Measurements from ENCODE around the gene ZFPL1. TPM values are rescaled to one million over a fixed set of nuclear protein-coding genes. Genes with fewer than 3 reads are reported as not detected.

Gene ZFPL1
- total RNA-seq, 4 donors from 2014 or later: 28.3 to 74.4 (median 49.3) TPM

GRCh38 chr11:65072631-65072966, 11.4 kb upstream of the ZFPL1 start:
- no peaks in the 10 kb centered on the region for H3K9me3 ChIP-seq
- WGBS, 2 donors: 52 to 77% methylated on average over 1 of the region's 1 CpG
- intact Hi-C loops (cut with DNase I): no loop called here
- H3K4me1 ChIP-seq: no peaks in the 10 kb centered on the region
- no peak overlapping the region for H3K4me3 ChIP-seq (replicated peaks in 1 of 3)
- TF ChIP-seq POLR2A (IDR thresholded peaks at IDR 0.05): no peak
- TF ChIP-seq, protein P1, sequence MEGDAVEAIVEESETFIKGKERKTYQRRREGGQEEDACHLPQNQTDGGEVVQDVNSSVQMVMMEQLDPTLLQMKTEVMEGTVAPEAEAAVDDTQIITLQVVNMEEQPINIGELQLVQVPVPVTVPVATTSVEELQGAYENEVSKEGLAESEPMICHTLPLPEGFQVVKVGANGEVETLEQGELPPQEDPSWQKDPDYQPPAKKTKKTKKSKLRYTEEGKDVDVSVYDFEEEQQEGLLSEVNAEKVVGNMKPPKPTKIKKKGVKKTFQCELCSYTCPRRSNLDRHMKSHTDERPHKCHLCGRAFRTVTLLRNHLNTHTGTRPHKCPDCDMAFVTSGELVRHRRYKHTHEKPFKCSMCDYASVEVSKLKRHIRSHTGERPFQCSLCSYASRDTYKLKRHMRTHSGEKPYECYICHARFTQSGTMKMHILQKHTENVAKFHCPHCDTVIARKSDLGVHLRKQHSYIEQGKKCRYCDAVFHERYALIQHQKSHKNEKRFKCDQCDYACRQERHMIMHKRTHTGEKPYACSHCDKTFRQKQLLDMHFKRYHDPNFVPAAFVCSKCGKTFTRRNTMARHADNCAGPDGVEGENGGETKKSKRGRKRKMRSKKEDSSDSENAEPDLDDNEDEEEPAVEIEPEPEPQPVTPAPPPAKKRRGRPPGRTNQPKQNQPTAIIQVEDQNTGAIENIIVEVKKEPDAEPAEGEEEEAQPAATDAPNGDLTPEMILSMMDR (IDR thresholded peaks at IDR 0.05): no peak
- no peak overlapping the region for H3K27ac ChIP-seq
- no peak for DNase-seq
- H3K36me3 ChIP-seq: no peaks in the 10 kb centered on the region
- no peaks in the 10 kb centered on the region for H3K27me3 ChIP-seq

- Histone ChIP-seq H3K27me3 (no peaks in the 10 kb centered on the region), H3K36me3 (no peaks in the 10 kb centered on the region), H3K27ac (no peak overlapping the region), H3K4me1 (no peaks in the 10 kb centered on the region), H3K4me3 (replicated peaks in 1 of 3) (no peak overlapping the region), H3K9me3 (no peaks in the 10 kb centered on the region)
- intact Hi-C loops (cut with DNase I): no loop called here
- 71 to 81% methylated on average over 4 of the region's 4 CpGs for WGBS, 2 donors
- TF ChIP-seq, protein P1 (IDR thresholded peaks at IDR 0.05): no peak
- TF ChIP-seq POLR2A (IDR thresholded peaks at IDR 0.05): no peak
- no peak for DNase-seq
Observed at GRCh38 chr11:65077451-65077850, 6.6 kb upstream of the ZFPL1 start.

- 68 to 73% methylated on average over 3 of the region's 3 CpGs for WGBS, 2 donors
- Histone ChIP-seq H3K9me3 (no peaks in the 10 kb centered on the region), H3K36me3 (no peaks in the 10 kb centered on the region), H3K4me1 (no peaks in the 10 kb centered on the region), H3K27ac (no peak overlapping the region), H3K4me3 (replicated peaks in 1 of 3) (no peak overlapping the region), H3K27me3 (no peaks in the 10 kb centered on the region)
- peak; percentile 47 to 50 for DNase-seq
- TF ChIP-seq, protein P1 (IDR thresholded peaks at IDR 0.05): peak in 5 of 6 experiments; percentile 26 to 54 (median 45)
- TF ChIP-seq POLR2A (IDR thresholded peaks at IDR 0.05): no peak
- intact Hi-C loops (cut with DNase I): no loop called here
Observed at GRCh38 chr11:65078151-65078550, 5.9 kb upstream of the ZFPL1 start.

DNA sequence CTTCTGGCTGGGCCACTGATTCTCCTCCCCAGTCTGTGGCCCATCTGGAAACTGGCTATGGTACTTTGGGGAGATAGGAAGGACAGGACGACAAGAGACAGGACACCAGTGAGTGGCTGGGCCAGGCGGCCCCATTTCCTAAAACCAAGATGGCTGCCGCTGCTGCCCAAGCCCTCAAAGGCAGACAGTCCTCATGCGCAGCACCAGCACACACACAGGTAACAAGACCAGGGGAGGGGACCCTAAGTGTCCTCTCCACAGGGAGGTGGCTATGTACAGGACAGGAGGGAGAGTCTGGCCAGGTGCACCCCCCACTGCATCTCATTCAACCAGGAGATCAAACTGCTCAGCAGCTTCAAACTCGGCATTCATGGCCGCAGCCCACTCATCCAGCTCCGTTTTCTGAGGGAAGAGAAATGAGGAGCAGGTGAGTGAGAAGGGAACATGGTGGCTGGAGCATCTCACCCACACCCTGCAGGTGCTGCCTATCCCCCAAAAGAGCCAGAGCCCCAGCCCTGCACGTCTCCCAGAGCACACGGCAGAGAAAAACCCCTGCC, 5.2 kb upstream of the ZFPL1 start:
- Histone ChIP-seq H3K27ac (no peak overlapping the region), H3K27me3 (no peaks in the 10 kb centered on the region), H3K9me3 (no peaks in the 10 kb centered on the region), H3K4me3 (replicated peaks in 1 of 3) (no peak overlapping the region), H3K36me3 (no peaks in the 10 kb centered on the region), H3K4me1 (peaks cover 0 to 5% of the 10 kb centered on the region in 2 donors)
- TF ChIP-seq POLR2A (IDR thresholded peaks at IDR 0.05): no peak
- TF ChIP-seq, protein P1 (IDR thresholded peaks at IDR 0.05): no peak
- intact Hi-C loops (cut with DNase I): no loop called here
- DNase-seq: no peak
- 92 to 98% methylated on average over 8 to 9 of the region's 9 CpGs for WGBS, 2 donors

DNA sequence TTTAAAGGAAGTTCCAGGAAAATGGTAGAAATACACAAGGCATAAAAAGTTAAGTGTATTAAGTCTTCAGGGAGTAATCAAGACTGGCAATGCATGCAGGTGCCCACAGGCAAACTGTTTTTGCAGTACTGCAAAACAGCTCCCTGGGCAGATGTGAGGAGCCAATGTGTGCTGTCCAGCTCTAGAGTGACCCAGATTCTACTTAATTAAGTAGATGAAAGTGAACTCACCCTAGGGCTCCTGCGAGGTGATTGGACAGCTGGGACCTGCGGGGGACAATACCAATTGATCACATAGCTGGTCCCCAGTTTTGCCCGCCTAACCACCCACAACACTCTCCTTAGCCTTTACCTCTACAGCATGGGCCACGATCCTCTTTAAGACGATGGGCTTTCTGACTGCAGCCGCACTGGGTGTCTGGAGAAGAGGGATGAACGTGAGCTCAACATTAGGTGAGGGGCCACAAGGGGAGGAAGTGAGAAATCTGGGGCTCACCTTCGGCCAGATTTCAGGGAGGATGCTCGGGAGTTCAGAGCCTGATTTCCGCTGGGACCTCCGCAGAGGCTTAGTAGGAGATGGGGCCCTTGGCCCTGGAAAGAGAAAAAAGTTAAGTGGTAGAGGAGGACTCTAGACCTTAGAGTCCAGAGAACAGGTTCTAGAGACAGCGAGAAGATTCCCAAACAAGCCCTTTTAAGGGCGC, 738 bp upstream of the ZFPL1 start:
- TF ChIP-seq, protein P1 (IDR thresholded peaks at IDR 0.05): no peak
- no peak for TF ChIP-seq POLR2A (IDR thresholded peaks at IDR 0.05)
- Histone ChIP-seq H3K36me3 (peaks cover 7 to 22% of the 10 kb centered on the region in 2 donors), H3K27ac (peak overlapping the region in 1 of 3 donors; percentile 87), H3K27me3 (no peaks in the 10 kb centered on the region), H3K9me3 (no peaks in the 10 kb centered on the region), H3K4me3 (replicated peaks in 1 of 3) (peak overlapping the region in 2 of 3 donors; percentile 56 to 82), H3K4me1 (peaks cover 8 to 17% of the 10 kb centered on the region in 2 donors)
- DNase-seq: no peak
- intact Hi-C loops (cut with DNase I): no loop called here
- WGBS, 2 donors: 2 to 3% methylated on average over 12 of the region's 13 CpGs
